WTC11 (cell line): ENCODE results near the gene KCNMA1. TPM values are rescaled to one million over a fixed set of nuclear protein-coding genes. Genes with fewer than 3 reads are reported as not detected.

ENCODE experiments used
- ATAC-seq: fragments of 200-7000 bp; cut with Tn5 transposase; 2 replicates; pipeline ENCODE4 v1.10.0; 2021; ENCODE audit warnings: mild to moderate bottlenecking, moderate library complexity
- CTCF ChIA-PET: fragments of 300-600 bp; sonication (Branson Sonifier 250); formaldehyde crosslinking; loops from one replicate; lab custom pipeline; 2021; ENCODE audit warnings: antibody characterized with exemption; lab: Charles Lee
- POLR2A ChIA-PET: fragments of 350-600 bp; sonication (Branson Sonifier 250); formaldehyde crosslinking; loops from one replicate; lab custom pipeline; 2021; ENCODE audit warnings: antibody characterized with exemption; lab: Charles Lee
- DNase-seq: peaks from one replicate; pipeline ENCODE4 v3.0.0; 2021; ENCODE audit warnings: low spot score
- H3K27ac Mint-ChIP-seq: 2 replicates; pipeline ENCODE4 v1.8.0; 2021; ENCODE audit warnings: mixed read lengths
- H3K27me3 Mint-ChIP-seq: 2 replicates; pipeline ENCODE4 v1.8.0; 2021; ENCODE audit warnings: low read depth, mild to moderate bottlenecking, moderate library complexity, mixed read lengths
- H3K36me3 Mint-ChIP-seq: 2 replicates; pipeline ENCODE4 v1.8.0; 2021; ENCODE audit warnings: mixed read lengths
- H3K4me1 Mint-ChIP-seq: 2 replicates; pipeline ENCODE4 v1.8.0; 2022; ENCODE audit warnings: mixed read lengths
- H3K4me3 Mint-ChIP-seq: 2 replicates; pipeline ENCODE4 v1.8.0; 2021; ENCODE audit warnings: mild to moderate bottlenecking, moderate library complexity, mixed read lengths
- H3K9me3 Mint-ChIP-seq: 2 replicates; pipeline ENCODE4 v1.8.0; 2021; ENCODE audit warnings: mixed read lengths
- AFF4 ChIP-seq: sonication (generic); formaldehyde crosslinking; IDR thresholded peaks from 2 replicates; pipeline ENCODE4 v1.8.1; 2023; ENCODE audit warnings: mild to moderate bottlenecking, missing genetic modification reagents, borderline replicate concordance
- ARID4B ChIP-seq: sonication (generic); formaldehyde crosslinking; IDR thresholded peaks from 2 replicates; pipeline ENCODE4 v1.8.0; 2023; ENCODE audit warnings: missing genetic modification reagents, mild to moderate bottlenecking, borderline replicate concordance
- ATF3 ChIP-seq: sonication (generic); formaldehyde crosslinking; conservative IDR thresholded peaks from 2 replicates; pipeline ENCODE4 v1.8.1; 2022; ENCODE audit warnings: mild to moderate bottlenecking, missing genetic modification reagents
- EMX1 ChIP-seq: fragments of 250-450 bp; sonication (Bioruptor Pico); IDR thresholded peaks from 2 replicates; pipeline ENCODE4 v1.8.0; 2021; ENCODE audit warnings: mild to moderate bottlenecking
- GTF2I ChIP-seq: fragments of 250-450 bp; sonication (Bioruptor Pico); conservative IDR thresholded peaks from 2 replicates; pipeline ENCODE4 v1.4.0; 2021; ENCODE audit warnings: mild to moderate bottlenecking
- JAZF1 ChIP-seq: fragments of 250-450 bp; sonication (Bioruptor Pico); IDR thresholded peaks from 2 replicates; pipeline ENCODE4 v1.9.0; 2021; ENCODE audit warnings: moderate library complexity, mild to moderate bottlenecking, inconsistent platforms
- NFE2L1 ChIP-seq: sonication (generic); formaldehyde crosslinking; IDR thresholded peaks from 2 replicates; pipeline ENCODE4 v1.8.1; 2023; ENCODE audit warnings: missing genetic modification reagents
- NR2C2 ChIP-seq: sonication (generic); formaldehyde crosslinking; IDR thresholded peaks from 2 replicates; pipeline ENCODE4 v1.8.0; 2022; ENCODE audit warnings: mild to moderate bottlenecking, missing genetic modification reagents
- STAT6 ChIP-seq: sonication (generic); formaldehyde crosslinking; conservative IDR thresholded peaks from 2 replicates; pipeline ENCODE4 v1.8.1; 2023; ENCODE audit warnings: mild to moderate bottlenecking, low read depth, missing genetic modification reagents, moderate library complexity
- TEAD1 ChIP-seq: sonication (generic); formaldehyde crosslinking; IDR thresholded peaks from 2 replicates; pipeline ENCODE4 v1.8.0; 2022; ENCODE audit warnings: mild to moderate bottlenecking, missing genetic modification reagents
- ZBTB43 ChIP-seq: sonication (generic); formaldehyde crosslinking; IDR thresholded peaks from 2 replicates; pipeline ENCODE4 v1.8.1; 2023; ENCODE audit warnings: mild to moderate bottlenecking, missing genetic modification reagents
- ZNF512 ChIP-seq: sonication (generic); formaldehyde crosslinking; IDR thresholded peaks from 2 replicates; pipeline ENCODE4 v1.8.1; 2022; ENCODE audit warnings: missing genetic modification reagents, borderline replicate concordance
- ZSCAN18 ChIP-seq: fragments of 250-450 bp; sonication (Bioruptor Pico); IDR thresholded peaks from 2 replicates; pipeline ENCODE4 v2.1.2; 2022; ENCODE audit warnings: mild to moderate bottlenecking, moderate library complexity
- total RNA-seq: library from RNA; stranded (reverse); gene quantifications from 3 replicates; pipeline ENCODE4 v1.2.3, GENCODE V29; 2021

Gene KCNMA1
- total RNA-seq, 1 experiment from 2014 or later: 7.3 TPM

GRCh38 chr10:77325233-77325537, 312.4 kb downstream of the KCNMA1 start (continued):
- TF ChIP-seq AFF4 (CRISPR knock-in tag) (no peak), GTF2I (CRISPR knock-in tag) (no peak)

GRCh38 chr10:77321838-77322237, 315.8 kb downstream of the KCNMA1 start:
- Mint-ChIP-seq H3K4me1 (peaks cover 13% of the 10 kb centered on the region), H3K9me3 (peaks cover 10% of the 10 kb centered on the region), H3K27me3 (peaks cover 4% of the 10 kb centered on the region; the same call in 1 of the 2 replicates), H3K27ac (no peak overlapping the region), H3K36me3 (no peaks in the 10 kb centered on the region; the same call in 1 of the 2 replicates), H3K4me3 (no peak overlapping the region)
- CTCF ChIA-PET: no interaction called here
- POLR2A ChIA-PET: no interaction called here
- ATAC-seq (no peak), DNase-seq (no peak)
- no peak for TF ChIP-seq ZNF512 (CRISPR knock-in tag)
- no peak for TF ChIP-seq JAZF1 (CRISPR knock-in tag)
- no peak for TF ChIP-seq NFE2L1 (CRISPR knock-in tag)
- TF ChIP-seq ZBTB43: no peak
- no peak for TF ChIP-seq ATF3 (CRISPR knock-in tag)

GRCh38 chr10:77320971-77321471, 316.6 kb downstream of the KCNMA1 start:
- H3K27me3 Mint-ChIP-seq: peaks cover 10% of the 10 kb centered on the region
- H3K9me3 Mint-ChIP-seq: peaks cover 10% of the 10 kb centered on the region
- no peak overlapping the region for H3K27ac Mint-ChIP-seq
- no peak for ATAC-seq
- CTCF ChIA-PET: interaction anchor here (0.6 kb wide), 1 partner anchor 1532 kb away, joined by 3 read pairs; no protein-coding TSS in a partner anchor
- TF ChIP-seq ZSCAN18: no peak
- no peak for TF ChIP-seq ARID4B (CRISPR knock-in tag)
- no peak for TF ChIP-seq TEAD1 (CRISPR knock-in tag)
- no peak for TF ChIP-seq STAT6 (CRISPR knock-in tag)
- no peak for TF ChIP-seq EMX1
- no peak for TF ChIP-seq NR2C2
- POLR2A ChIA-PET: no interaction called here
- DNase-seq: no peak
- no peaks in the 10 kb centered on the region; the same call in 1 of the 2 replicates for H3K36me3 Mint-ChIP-seq
- H3K4me1 Mint-ChIP-seq: peaks cover 13% of the 10 kb centered on the region
- H3K4me3 Mint-ChIP-seq: no peak overlapping the region
